NOMO-1 treated with DMSO at 0.1 percent for 48 hours (cell line): ENCODE results near the gene PCDH9.

ENCODE experiments used
- DNase-seq: peaks from one replicate; lab custom pipeline; 2025; ENCODE audit not compliant: unreplicated experiment; lab: John Stamatoyannopoulos, UW

PCDH9 gene

DNA sequence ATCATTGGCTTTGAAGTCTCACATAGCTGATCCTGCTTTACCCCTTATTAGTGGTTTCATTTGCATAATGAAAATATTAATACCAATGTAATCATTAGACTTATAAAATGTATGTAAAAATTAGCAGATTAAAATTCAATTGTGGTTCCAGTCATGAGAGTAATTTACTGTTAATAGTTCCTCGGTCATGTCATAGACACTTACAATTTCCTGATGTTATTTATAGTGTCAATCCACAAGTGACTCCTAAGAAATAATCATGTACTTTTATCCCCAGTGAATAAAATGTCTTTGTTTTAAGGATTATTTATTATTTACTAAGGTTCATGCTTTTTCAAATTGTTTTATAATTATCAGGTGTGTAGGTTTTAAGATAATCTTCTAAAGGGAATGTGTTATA lies 138.5 kb downstream of the PCDH9 start:
- no peak for DNase-seq

DNA sequence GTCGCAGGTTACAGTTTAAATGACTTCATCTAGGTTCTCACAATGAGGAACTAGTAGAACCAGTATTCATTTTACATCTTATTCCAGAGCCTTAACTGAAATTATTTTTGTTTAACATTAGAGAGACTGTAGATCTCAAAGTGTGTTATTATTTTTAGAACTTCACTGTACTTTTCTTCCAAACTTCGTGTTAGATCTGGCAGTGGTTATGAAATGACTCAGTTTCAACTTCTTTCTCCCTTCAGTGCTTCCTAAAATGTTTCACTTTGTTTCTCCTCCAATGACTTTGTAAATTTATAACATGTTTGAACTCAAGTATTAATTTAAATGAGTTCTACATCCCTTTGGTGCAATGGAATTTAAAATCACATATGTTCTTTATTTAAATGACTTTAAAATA lies 139.3 kb downstream of the PCDH9 start:
- no peak for DNase-seq

- DNase-seq = no peak
Observed at GRCh38 chr13:67087527-67087926, 142.6 kb downstream of the PCDH9 start.

- no peak for DNase-seq
Observed at GRCh38 chr13:67086260-67086659, 143.9 kb downstream of the PCDH9 start.

- DNase-seq = no peak
Observed at GRCh38 chr13:67084066-67084465, 146.1 kb downstream of the PCDH9 start.

GRCh38 chr13:67083519-67083918 lies 146.6 kb downstream of the PCDH9 start:
- DNase-seq = no peak

- no peak for DNase-seq
Observed at GRCh38 chr13:67080351-67080750, 149.8 kb downstream of the PCDH9 start.

DNA sequence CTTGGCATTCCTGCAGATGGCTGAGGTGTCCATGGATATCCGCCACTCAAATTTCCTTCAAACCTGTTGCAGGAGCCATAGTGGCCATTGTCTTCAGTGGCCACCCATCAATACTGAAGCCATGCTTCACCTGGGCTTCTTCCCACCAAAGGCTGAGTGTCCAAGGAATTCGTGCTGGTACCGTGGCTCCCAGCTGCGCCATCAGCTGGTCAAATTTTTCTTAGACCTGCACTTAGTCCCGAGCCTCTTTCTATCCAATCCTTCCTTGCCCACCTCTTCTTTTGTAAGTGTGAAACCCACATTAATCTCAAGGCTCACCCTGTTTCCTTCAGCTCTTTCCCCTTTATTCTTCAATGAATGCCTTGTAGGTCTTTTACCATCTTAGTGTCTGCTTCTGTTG lies 152.1 kb downstream of the PCDH9 start:
- DNase-seq = no peak

GRCh38 chr13:67077132-67077531 lies 153.0 kb downstream of the PCDH9 start:
- no peak for DNase-seq

- no peak for DNase-seq
Observed at GRCh38 chr13:67076378-67076777, 153.8 kb downstream of the PCDH9 start.

- DNase-seq = no peak
Observed at GRCh38 chr13:67075239-67075638, 154.9 kb downstream of the PCDH9 start.

DNA sequence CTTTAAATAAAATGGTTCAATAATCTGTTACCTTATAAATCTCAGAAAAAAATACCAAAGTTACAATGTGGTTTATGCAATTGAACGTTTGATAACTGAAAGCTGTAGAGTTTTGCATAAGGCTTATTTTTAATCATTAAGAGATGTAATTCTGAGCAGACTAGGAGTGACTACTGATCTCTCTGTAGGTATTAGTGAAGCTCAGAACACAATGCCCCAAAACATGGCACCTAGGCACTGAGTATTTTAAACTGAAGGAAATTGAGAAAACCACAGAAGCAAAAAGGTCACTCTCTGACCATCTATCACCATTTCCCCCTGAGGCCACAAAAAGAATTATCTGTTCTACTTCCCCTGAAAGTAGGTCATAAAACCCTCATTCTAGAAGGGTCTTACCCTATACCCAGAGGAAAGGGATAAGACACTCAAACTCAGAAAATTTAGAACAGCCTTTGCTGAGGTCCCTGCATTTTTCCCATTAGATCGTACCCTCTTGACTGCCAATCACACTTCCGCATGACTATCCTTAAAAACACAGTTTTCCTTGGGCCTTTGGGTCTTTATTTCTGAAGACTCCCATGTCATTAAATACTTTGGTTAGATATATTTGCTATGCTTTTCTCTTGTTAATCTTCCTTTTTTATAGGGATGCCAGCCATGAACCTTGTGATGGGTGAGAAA lies 158.1 kb downstream of the PCDH9 start:
- no peak for DNase-seq

DNA sequence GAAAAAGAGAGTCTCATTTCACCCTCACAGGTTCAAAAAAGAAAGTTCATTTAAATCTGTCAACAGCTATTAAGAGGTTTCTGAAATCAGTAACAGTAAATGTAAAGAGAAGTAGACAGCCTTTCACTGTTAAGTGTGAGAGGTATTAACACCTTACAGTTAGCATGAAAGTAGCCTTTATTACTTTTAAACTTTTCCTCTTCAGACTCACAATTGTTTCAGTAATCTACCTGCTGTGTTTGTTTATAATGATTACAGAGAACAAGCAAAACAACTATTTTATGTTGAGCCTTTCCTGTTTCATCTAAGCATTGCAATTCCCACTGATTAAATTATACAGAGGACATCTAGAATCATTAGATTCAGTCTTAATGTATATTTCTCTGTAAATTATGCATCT lies 159.8 kb downstream of the PCDH9 start:
- no peak for DNase-seq

DNA sequence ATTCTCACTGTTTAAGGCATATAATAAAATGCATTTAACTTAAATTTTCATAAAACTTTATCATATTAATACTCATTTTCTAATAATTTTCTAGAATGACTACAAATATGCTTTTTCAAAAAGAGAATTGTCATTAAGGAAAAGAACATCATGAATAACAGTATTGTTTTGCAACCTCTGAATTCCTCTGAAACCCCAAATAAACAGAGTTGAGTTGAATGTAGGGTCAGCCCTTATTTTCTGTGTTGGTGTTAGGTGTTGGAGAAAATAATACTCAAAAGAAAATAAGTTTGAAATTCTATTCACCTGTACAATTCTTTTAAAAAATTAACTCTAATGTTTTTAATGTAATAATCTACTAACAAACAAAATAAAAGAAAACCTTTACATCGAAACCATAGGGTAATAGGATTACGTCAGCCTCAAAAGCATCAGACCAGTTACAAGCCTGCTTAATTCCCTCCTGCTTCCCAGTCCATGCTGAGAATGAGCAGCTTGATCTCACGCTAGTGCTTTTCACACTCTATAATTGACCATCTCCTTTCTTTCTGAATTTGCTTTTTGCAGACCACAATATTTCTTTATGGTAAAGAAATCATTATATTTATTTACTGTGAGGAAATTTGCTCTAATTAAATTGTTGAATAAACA lies 160.9 kb downstream of the PCDH9 start:
- DNase-seq = no peak

DNA sequence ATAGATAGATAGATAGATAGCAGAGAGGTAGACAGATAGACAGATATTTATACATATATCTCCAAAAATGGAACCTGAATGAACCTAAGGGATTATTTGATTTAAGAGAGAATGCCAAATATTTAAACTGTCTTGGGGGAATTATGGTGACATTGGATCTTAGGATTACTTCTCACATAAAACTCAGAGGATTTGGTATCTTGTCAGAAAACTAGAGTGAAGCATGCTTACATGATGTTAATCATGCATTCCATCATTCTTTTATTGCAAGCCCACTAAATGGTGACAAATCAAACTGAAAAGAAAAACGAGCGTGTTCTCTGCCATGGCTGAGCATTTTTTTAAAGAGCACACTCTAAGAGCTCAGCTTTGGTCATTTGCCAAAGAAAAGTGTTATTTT lies 165.2 kb downstream of the PCDH9 start:
- no peak for DNase-seq

DNA sequence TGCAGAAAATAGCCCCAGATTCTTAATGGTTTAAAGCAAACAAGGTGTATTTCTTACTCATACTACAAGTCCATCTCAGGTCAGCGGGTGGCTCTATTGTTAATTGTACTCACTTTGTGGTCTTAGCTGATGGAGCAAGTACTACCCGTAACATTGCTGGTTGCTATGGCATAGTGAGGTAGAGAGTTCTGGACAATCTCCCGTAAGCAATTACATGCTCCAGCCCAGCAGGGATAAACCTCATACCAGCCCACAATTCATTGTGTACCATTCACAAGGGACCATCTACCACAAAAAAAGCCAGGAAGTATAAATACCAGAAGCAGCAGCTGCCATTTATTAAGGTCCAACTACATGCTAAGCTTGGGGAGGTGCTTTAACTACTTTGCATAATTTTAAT lies 167.1 kb downstream of the PCDH9 start:
- no peak for DNase-seq

GRCh38 chr13:67062160-67062559 lies 168.0 kb downstream of the PCDH9 start:
- DNase-seq = no peak

DNA sequence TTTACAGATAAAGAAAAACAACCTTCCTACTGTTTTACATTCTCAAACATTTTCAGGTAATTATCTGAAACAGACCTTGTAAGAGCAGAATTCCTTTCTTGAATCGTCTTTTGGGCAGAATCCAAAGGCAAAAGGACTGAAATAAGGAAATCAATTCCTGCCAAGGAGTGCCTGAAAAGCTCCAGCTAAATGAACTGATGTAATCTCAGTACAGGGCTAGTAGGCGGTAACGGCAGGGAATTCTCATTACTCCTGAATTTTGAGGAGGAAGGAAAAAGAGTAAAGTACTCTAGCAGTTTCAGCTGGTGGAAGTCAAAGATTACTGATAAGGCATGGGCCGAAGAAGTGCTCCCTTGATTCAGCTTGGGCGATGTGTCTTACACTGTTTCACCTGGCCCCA lies 168.4 kb downstream of the PCDH9 start:
- no peak for DNase-seq

GRCh38 chr13:67052550-67053490 lies 177.3 kb downstream of the PCDH9 start:
- no peak for DNase-seq

- no peak for DNase-seq
Observed at GRCh38 chr13:67049744-67050143, 180.4 kb downstream of the PCDH9 start.

DNA sequence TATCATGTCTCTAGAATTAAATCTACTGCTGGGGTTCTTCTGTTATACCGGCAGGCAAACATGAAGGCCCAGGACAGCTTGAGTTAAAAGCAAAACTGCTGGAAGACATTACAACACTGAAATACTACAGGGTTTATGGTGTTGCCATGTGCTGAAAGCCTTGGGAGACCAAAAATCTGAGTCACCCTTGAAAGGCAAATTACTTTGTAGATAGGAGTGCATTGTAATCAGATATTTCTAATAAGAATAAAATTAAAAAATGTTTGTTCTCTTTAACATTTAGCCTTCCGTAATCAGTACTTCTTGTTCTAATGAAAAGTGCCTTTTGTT lies 181.3 kb downstream of the PCDH9 start:
- no peak for DNase-seq
